Stimulated activated CD4-positive, alpha-beta T cell treated with anti-CD3 and anti-CD28 coated beads, TNF-alpha, amount 100 ng/mL, for 4 hours (primary cell): Measurements from ENCODE around the gene RYR3.

ENCODE experiments used
- DNase-seq, 3 experiments: peaks; one replicate each; pipeline ENCODE4 v3.0.0-alpha.2; 2020; ENCODE audit warnings: low read depth in 3 of 3

RYR3 gene

GRCh38 chr15:33382491-33382890 lies 71.7 kb downstream of the RYR3 start:
- no peak for DNase-seq

- DNase-seq, result no peak
These were observed 73.5 kb downstream of the RYR3 start for GRCh38 chr15:33384307-33384706.

GRCh38 chr15:33392453-33392852 lies 81.7 kb downstream of the RYR3 start:
- no peak for DNase-seq

DNA sequence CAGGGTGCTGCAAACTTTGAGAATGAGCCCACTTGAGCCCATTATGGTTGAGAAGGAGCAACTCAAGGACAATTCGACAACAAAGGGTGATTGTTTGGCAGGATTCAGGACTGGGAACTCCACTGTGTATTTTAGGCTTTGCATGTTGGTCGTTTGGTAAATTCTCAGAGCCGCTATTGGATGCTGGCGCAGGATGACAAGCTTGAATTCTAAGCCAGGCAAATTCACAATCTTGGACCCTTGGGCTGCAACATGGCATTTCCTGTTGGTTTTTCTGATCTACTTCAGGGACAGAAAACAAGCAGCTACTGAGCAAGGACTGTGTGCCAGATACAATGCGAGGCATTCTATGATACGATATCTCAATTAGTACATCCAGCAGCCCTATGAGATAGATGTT lies 82.8 kb downstream of the RYR3 start:
- no peak for DNase-seq

DNA sequence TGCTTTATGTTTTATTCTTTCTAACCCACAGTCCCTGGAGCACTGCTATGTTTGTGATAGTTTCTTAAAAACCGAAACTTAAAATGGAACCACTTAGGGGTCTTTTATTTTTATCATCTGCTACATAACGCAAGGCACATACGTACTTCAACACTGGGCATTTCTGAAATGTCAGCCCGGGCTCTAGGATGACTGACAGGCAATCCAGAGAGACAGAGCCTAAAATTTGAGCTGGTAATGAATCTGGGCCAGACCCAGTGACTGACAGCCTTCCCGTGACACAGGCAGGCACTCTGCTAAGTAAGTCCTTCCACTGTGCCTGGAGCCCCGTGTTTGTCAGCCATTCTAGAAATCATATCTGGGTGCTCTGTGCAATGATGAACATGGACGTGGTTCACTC lies 84.6 kb downstream of the RYR3 start:
- DNase-seq, result no peak

GRCh38 chr15:33395846-33396245 lies 85.1 kb downstream of the RYR3 start:
- no peak for DNase-seq

DNA sequence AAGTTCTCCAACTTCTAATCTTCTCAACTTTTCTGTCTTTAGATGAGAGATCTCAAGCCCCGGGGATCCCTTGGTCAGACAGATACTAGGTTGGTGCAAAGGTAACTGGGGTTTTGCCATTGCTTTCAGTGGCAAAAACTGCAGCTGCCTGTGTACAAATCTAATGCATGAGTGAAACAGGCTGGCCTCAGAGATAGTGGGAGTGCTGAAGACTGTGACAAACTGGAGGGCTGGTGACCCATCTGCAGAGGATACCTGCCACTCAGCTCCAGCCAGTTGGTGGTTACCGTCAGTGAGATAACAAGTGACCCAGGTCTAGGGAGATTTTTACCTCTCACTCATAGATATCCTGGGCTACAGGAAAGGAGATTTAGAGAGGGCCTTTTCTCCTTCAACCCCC lies 85.7 kb downstream of the RYR3 start:
- no peak for DNase-seq

DNA sequence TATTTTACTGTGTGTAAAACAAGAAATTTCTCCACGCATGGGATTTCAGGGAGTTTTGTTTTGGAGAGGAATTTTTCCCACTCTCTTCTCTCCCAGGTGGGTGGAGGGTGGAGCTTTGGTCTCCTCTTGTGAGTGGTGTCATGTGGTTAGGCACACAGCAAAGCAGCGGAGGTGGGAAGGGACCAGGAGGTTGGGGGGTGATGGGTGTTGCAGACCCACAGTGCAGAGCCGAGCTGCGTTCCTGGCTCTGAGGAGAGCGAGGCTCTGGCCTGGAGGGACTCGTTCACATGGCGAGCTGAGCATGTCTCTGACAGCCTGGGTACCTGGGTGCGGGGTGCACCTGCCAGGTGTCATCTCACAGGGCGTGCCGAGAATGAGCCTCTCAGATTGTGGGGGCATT lies 87.8 kb downstream of the RYR3 start:
- DNase-seq, result no peak

DNA sequence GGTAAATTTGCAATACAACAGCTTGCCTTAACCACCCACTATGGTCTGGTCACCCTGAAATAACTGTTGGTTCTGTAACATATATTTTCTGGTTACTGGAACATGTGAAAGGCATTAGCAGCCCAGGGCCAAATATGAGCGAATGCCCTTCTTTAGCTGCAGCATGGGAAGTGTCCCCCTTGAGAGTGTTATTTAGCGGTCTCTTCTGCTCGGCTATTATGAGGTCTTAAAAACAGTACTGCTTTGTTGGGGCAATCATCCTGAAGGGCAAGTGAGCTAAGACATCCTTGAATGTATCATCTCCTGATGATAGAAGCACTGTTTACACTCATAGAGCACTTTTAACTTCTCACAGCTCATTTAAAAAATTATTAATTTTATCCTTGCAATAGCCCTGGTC lies 90.2 kb downstream of the RYR3 start:
- no peak for DNase-seq

GRCh38 chr15:33402600-33402999 lies 91.8 kb downstream of the RYR3 start:
- DNase-seq, result no peak

DNA sequence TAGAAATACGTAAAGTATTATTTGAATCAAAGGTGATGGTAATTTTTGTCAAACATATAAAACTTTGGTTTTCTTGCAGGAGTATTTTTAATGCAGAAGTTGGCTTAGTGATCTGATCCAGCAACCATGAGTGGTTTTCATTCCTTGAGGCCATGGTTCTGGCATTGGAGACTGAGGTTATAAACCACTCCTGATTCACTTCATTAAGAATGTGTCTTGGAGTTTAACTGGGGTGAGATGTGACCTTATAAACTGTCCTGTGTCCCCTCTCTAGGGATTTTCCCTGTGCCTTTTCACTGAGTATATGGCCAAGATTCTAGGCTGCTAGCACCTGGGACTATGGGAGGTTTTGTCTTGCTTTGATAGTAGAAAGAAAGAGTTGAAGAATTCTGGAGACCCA lies 94.3 kb downstream of the RYR3 start:
- no peak for DNase-seq

DNA sequence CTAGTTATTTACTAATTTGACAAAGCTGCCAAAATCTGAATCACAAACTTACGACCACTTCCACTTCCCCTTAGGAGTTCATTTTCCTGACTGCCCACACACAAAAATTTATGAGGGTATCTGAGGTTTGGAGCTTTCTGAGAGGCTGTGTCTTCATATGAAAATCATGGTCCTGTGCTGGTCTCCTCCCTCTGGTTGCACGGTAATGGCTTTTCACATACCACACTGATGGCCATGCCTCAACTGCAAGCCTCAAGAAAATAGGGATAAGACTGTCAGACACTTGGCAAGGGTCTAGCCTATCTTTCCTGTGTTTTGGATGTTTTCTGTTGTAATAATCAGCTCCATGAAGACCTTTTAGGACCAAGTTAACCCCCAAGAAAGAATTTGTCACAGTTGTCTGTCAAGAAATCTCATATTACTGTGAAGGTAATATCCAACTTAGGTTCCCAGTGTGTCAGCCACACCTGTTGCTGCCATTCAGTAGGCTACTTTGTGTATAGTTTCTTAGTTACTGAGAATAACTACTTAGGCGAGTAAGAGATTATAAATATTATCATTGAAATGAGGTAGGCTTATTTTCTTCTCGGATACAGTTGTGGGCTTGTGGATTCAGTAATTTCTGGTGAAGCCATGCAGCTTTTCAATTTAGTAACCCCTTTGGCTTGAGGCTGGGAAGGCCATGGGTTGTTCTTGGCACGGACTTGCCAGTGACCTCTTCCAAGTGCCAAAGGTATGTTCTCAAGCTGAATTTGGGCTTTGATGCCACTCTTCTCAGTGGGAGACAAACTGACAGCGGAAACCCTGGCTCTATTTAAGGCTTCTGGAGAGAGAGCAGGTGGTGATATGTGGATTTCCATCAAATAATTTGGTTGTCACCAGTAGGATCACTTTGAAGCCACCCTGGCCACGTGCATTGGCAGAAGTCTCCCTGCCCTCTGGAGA lies 101.1 kb downstream of the RYR3 start:
- no peak for DNase-seq

- DNase-seq, result no peak
These were observed 108.9 kb downstream of the RYR3 start for GRCh38 chr15:33419701-33420100.

DNA sequence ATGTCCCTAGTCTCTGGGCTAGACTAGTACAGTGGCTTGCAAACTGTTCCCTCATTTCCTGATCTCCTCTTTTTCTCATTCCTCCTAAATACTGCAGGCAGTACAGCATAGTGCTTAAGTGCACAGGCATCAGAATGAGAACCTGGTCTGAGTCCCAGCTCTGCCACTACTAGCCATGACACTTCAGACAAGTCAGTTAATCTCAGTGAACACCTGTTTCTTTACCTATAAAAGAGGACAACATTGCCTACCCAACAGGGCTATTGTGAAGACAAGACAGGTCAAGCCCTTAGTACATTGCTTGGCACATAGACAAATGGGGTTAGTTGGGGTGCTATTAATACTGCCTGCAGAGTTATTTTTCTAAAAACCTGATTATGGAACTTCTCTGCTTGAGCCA lies 113.3 kb downstream of the RYR3 start:
- no peak for DNase-seq

GRCh38 chr15:33425142-33425541 lies 114.4 kb downstream of the RYR3 start:
- DNase-seq, result no peak

DNA sequence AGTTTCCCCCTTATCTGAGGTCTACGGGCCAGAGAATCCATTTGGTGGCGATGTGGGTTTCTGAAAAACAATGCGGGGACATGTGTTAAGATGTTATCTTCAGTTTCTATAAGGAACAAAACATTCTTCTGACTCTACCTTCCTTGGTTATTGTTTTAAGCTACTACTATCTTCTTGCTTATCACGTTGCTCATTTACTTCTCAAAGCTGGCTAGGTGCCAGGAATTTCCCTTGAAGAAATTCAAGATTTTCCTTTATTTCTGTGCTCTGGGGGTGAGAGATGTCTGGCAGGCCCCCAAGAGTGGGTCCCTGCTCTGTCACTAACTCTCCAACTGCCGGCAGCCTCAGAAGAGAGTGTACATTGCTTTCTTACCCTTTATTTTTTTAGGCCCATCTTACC lies 119.8 kb downstream of the RYR3 start:
- DNase-seq, result no peak

DNA sequence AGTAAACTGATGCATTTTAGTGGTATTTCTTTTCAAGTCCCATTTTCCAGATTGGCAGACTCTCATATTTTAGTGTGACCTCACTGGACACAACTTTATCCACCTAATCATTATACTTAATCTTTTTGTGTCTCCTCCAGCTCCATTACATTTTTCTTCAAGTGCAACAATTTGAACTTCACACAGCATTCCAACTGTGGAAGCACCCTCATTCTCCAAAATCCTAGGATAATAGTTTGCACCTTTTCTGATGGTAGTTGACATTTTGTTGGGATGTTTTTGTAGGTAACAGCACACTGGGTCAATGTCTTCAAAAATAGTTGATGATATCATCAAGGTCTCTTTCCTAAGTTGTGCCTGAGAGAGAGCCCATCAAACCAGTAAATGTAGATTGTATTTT lies 123.1 kb downstream of the RYR3 start:
- DNase-seq, result no peak

DNA sequence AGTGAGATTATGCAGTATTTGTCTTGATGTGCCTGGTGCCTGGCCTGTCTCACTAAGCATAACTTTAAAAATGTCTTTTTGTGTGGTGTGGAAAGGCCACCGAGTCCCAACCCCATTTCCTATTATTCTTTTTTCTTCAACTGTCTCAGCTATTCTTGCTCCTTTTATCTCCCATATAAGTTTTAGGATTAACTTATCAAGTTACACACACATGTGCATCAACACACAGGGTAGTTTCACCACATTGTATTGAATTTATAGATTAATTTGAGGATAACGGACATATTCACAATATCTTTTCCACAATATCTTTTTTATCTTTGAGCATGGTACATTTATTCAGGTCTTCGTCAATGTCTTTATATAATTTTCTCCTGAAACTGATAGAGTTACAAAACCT lies 127.6 kb downstream of the RYR3 start:
- DNase-seq, result no peak

DNA sequence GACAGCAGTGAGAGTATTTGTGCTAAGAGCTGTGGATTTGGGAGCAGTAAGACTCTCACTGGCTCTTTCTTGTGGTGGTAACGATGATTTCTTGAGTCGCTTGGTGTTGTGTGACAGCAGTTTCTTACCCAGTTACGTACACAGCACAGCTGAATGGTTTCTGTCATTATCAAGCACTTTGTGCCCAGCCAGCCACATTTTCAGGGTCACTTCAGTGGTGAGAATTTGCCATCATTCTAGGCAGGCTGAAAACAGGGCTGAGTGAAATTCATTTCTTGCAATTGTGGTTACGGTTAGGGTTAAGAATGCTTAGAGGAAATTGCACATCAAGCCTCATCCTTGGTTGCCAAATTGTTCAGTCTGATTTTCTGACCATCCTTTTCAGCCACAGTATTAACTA lies 130.1 kb downstream of the RYR3 start:
- DNase-seq, result no peak

GRCh38 chr15:33442449-33442848 lies 131.7 kb downstream of the RYR3 start:
- DNase-seq, result no peak

GRCh38 chr15:33443708-33444107 lies 132.9 kb downstream of the RYR3 start:
- DNase-seq, result no peak

- DNase-seq, result no peak
These were observed 135.2 kb downstream of the RYR3 start for GRCh38 chr15:33445984-33446383.

DNA sequence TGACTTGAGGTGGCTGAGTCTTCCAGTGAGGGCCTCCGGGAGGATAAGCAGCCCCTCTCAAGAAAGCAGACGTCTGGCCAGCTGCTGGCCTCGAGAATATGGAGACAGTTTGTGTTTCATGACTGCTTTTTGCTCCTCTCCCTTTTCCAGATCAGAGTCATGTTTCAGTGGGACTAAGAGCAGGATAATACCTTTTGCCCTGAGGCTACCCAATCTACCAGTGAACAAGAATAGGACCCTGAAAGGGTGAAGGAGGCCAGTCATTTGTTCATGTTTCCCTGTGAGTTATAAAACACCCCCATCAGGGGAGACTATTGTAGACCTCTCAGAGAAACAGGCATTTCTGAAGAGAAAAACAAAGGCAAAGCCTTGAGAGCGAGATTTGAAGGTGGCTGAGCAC lies 137.4 kb downstream of the RYR3 start:
- DNase-seq, result no peak
